ENCODE results near the gene POLR3GL. TPM values are rescaled to one million over a fixed set of nuclear protein-coding genes. Genes with fewer than 3 reads are reported as not detected.
"Not testable (repeated sequence)": the region's sequence is repeated elsewhere in the genome, so short reads cannot be mapped to it uniquely, and the experiment has no call there.

The POLR3GL gene
- total RNA-seq, 1 experiment from 2014 or later = 9.0 TPM

GRCh38 chr1:146020058-146021049, 55.9 kb downstream of the POLR3GL start:
- DNase-seq (ENCODE audit: low read depth) = no peak

- no peak for DNase-seq (ENCODE audit: low read depth)
Measured at GRCh38 chr1:146021050-146021445, 56.6 kb downstream of the POLR3GL start.

- DNase-seq (ENCODE audit: low read depth) = no peak
Measured at GRCh38 chr1:146021622-146022402, 57.3 kb downstream of the POLR3GL start, which contains the start of gene HJV. Gene HJV, minus strand, starts transcription at chr1:146021735. Its CDS starts 1,504 bp downstream, at chr1:146020231.

- DNase-seq (ENCODE audit: low read depth) = no peak
Measured at GRCh38 chr1:146022403-146023127, 58.1 kb downstream of the POLR3GL start.

GRCh38 chr1:146025787-146026495, 61.5 kb downstream of the POLR3GL start:
- not testable (repeated sequence) for DNase-seq (ENCODE audit: low read depth)

GRCh38 chr1:146026650-146027049, 62.2 kb downstream of the POLR3GL start:
- not testable (repeated sequence) for DNase-seq (ENCODE audit: low read depth)

Other genes starting within 250 kb of the POLR3GL start
- not detected in 2 replicates for gene CD160, start 245.2 kb upstream of the POLR3GL start, total RNA-seq (2014; rRNA removed; shearing (Covaris generic))
- 7.2 and 8.9 TPM in 2 replicates for gene RNF115, start 140.6 kb upstream of the POLR3GL start, total RNA-seq (2014; rRNA removed; shearing (Covaris generic))
- 65.1 and 69.7 TPM in 2 replicates for gene POLR3C, start 140.5 kb upstream of the POLR3GL start, total RNA-seq (2014; rRNA removed; shearing (Covaris generic))
- gene NUDT17, start 119.1 kb upstream of the POLR3GL start, total RNA-seq (2014; rRNA removed; shearing (Covaris generic)) = 1.8 and 3.2 TPM in 2 replicates
- gene PIAS3, start 105.6 kb upstream of the POLR3GL start, total RNA-seq (2014; rRNA removed; shearing (Covaris generic)) = 3.9 and 10.2 TPM in 2 replicates
- gene ANKRD35, start 78.8 kb upstream of the POLR3GL start, total RNA-seq (2014; rRNA removed; shearing (Covaris generic)) = not detected in 2 replicates
- gene ITGA10, start 54.6 kb upstream of the POLR3GL start, total RNA-seq (2014; rRNA removed; shearing (Covaris generic)) = 0.27 and 0.40 TPM in 2 replicates
- 17.8 and 21.6 TPM in 2 replicates for gene PEX11B, start 46.0 kb upstream of the POLR3GL start, total RNA-seq (2014; rRNA removed; shearing (Covaris generic))
- 596 and 830 TPM in 2 replicates for gene RBM8A, start 37.2 kb upstream of the POLR3GL start, total RNA-seq (2014; rRNA removed; shearing (Covaris generic))
- gene LIX1L, start 6.7 kb upstream of the POLR3GL start, total RNA-seq (2014; rRNA removed; shearing (Covaris generic)) = 16.0 and 21.0 TPM in 2 replicates
- gene ANKRD34A, start 115 bp upstream of the POLR3GL start, total RNA-seq (2014; rRNA removed; shearing (Covaris generic)) = 0.63 TPM in 1 of 2 replicates, not detected in the other
- gene TXNIP, start 31.9 kb downstream of the POLR3GL start, total RNA-seq (2014; rRNA removed; shearing (Covaris generic)) = 2.6 and 2.8 TPM in 2 replicates
- not detected in 2 replicates for gene HJV, start 57.0 kb downstream of the POLR3GL start, total RNA-seq (2014; rRNA removed; shearing (Covaris generic))
- 0.46 and 1.0 TPM in 2 replicates for gene NBPF10, start 180.1 kb downstream of the POLR3GL start, total RNA-seq (2014; rRNA removed; shearing (Covaris generic))

All from Daoy (cell line).